AG04449 (cell line): Measurements from ENCODE around the gene ARID4B.
A peak's percentile ranks its signal among the peaks of the same experiment; 100 is the strongest.
"Not testable (repeated sequence)": the region's sequence is repeated elsewhere in the genome, so short reads cannot be mapped to it uniquely, and the experiment has no call there.

Source experiments
- CTCF ChIA-PET: fragments of 350-600 bp; formaldehyde crosslinking; extraction: SDS; loops from one replicate; lab custom pipeline; 2021; ENCODE audit warnings: antibody characterized with exemption; lab: Yijun Ruan, JAX
- POLR2A ChIA-PET: fragments of 400-600, 350-600 bp; formaldehyde crosslinking; extraction: SDS; loops from one replicate; lab custom pipeline; 2020; ENCODE audit warnings: antibody characterized with exemption, inconsistent platforms; lab: Yijun Ruan, JAX
- DNase-seq: peaks from one replicate; pipeline ENCODE4 v3.0.0-alpha.2; 2010; ENCODE audit warnings: low read depth, low spot score
- H3K4me3 ChIP-seq: 2 replicates; pipeline ENCODE4 v1.5.1; 2011; ENCODE audit warnings: low read depth, mild to moderate bottlenecking, control low read depth, low read length
- TF ChIP-seq, protein P1 (sequence below): IDR thresholded peaks from one replicate; pipeline ENCODE4 v1.5.1; 2011; ENCODE audit warnings: mild to moderate bottlenecking, moderate library complexity, low read length, control low read depth, inconsistent platforms; ENCODE audit not compliant: insufficient read depth; ENCODE audit errors: missing control alignments

Gene ARID4B

DNA sequence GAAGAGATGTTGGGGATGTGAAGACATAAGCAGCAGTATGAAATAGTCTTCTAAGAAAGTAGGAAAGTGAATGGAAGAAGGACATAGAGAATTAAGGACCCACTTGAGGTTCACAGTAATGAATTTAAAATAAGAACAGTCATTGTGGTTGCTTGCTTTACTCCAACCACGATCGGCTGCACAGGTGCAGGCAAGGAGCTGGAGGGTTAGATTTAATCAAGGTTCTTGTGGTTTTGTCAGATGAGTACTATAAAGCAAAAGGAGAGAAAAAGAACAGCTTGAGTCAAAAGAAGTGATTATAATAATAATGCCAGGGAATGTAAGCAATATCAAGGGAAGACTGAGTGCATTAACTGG is 120.8 kb downstream of the ARID4B start:
- TF ChIP-seq, protein P1, sequence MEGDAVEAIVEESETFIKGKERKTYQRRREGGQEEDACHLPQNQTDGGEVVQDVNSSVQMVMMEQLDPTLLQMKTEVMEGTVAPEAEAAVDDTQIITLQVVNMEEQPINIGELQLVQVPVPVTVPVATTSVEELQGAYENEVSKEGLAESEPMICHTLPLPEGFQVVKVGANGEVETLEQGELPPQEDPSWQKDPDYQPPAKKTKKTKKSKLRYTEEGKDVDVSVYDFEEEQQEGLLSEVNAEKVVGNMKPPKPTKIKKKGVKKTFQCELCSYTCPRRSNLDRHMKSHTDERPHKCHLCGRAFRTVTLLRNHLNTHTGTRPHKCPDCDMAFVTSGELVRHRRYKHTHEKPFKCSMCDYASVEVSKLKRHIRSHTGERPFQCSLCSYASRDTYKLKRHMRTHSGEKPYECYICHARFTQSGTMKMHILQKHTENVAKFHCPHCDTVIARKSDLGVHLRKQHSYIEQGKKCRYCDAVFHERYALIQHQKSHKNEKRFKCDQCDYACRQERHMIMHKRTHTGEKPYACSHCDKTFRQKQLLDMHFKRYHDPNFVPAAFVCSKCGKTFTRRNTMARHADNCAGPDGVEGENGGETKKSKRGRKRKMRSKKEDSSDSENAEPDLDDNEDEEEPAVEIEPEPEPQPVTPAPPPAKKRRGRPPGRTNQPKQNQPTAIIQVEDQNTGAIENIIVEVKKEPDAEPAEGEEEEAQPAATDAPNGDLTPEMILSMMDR, result no peak
- ChIA-PET POLR2A (no interaction called here), CTCF (no interaction called here)
- no peak overlapping the region for H3K4me3 ChIP-seq
- no peak for DNase-seq

DNA sequence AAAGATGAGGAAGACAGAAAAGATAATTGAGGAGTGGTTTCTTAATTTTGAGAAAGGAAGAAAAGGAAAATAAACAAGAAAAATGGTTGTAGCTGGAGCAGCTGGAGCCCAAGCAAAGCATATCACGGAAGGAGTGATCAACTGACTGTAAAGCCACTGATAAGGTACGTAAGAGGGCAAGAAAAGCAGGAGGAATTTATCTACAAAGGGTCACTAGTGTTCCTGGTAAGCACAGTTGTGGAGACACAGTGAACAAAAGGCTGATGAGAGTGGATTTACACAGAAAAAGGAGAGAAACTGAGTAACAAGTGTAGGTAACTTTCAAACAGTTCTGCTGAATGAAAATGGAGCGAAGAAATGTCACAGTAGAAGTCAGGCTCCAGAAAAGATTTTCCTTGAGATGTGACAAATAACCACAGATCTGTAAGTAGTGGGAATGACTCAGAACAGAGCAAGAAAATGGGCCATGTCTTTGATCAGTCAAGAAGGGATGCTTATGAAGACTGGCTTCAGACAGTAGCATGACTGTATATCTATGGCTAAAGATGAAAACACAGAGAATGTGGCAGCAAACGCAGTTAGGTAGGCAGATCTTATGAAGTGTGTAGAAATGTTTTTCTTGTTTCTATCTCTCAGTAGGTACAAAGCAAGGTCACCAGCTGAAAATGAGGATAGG is 121.3 kb downstream of the ARID4B start:
- H3K4me3 ChIP-seq, result no peak overlapping the region
- DNase-seq, result no peak
- ChIA-PET POLR2A (no interaction called here), CTCF (no interaction called here)
- TF ChIP-seq, protein P1, result no peak

DNA sequence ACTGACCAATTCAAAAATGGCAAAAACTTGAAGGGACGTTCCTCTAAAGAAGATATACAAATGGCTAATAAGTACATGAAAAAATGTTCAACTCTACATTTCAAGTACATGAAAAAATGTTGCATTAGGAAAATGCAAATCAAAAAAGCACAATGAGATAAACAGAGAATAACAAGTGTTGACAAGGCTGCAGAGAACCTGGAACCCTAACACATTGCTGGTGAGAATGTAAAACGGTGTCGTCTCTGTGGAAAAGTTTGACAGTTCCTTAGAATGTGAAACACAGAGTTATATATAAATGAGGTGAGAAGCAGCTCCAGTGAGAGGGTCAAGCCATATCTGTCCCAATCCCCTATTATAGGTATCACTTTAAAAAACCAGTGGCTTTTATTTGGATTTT is 122.3 kb downstream of the ARID4B start:
- CTCF ChIA-PET, result no interaction called here
- H3K4me3 ChIP-seq, result no peak overlapping the region
- DNase-seq, result no peak
- POLR2A ChIA-PET, result no interaction called here
- TF ChIP-seq, protein P1, result no peak

DNA sequence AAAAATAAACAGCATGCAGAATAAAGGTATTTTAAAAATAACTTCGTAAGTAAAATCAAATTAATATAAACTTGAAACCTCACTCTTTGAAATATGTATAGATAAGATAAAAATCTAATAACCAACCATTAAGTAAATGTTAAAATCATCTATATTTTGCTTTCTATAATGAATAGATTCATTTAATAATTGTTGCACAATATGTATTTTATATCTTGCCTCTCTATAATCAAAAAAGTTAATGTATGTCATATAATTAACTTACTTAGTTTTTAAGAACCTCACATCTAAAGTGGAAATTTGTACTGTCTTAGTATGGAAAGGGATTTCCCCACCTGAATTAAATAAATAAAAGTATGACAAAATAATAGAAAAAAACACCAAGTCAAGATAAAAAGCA is 124.6 kb downstream of the ARID4B start:
- TF ChIP-seq, protein P1, result no peak
- CTCF ChIA-PET, result interaction anchor here (1.0 kb wide), 1 partner anchor 212 kb away, joined by 3 read pairs; no protein-coding TSS in a partner anchor
- H3K4me3 ChIP-seq, result no peak overlapping the region
- POLR2A ChIA-PET, result no interaction called here
- no peak for DNase-seq

DNA sequence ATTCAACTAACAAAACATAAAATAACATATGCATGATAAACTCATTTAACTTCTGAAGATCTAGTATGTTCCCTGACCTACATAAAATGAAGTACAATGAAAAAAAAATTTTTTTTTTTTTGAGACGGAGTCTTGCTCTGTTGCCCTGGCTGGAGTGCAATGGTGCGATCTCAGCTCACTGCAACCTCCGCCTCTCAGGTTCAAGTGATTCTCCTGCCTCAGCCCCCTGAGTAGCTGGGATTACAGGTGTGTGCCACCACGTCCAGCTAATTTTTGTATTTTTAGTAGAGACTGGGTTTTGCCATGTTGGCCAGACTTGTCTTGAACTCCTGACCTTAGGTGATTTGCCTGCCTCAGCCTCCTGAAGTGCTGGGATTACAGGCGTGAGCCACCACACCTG is 125.5 kb downstream of the ARID4B start:
- POLR2A ChIA-PET, DNase-seq, H3K4me3 ChIP-seq: not testable (repeated sequence)
- CTCF ChIA-PET, result interaction anchor here (1.0 kb wide), 1 partner anchor 213 kb away, joined by 3 read pairs; no protein-coding TSS in a partner anchor

DNA sequence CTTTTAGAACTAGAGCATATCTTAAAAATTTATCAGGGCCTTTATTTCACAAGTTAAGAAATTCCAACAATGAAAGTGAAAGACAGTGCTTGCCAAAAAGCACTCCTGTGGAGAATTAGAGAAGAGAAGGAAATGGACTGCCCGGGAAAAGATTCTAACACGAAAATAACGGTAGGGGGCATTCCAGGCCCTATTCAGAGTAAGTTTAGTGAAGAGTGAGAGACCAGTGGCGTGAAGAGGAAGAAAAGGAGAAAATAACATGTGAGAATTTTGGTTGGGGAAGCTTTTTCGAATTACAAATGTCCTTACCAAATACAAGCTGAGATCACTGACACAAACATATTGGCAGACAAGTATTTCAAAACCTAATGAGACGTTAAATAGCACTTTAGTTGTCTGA is 128.5 kb downstream of the ARID4B start:
- DNase-seq, result no peak
- ChIA-PET CTCF (interaction anchor here (1.1 to 7.4 kb wide), 3 partner anchors 13 to 216 kb away, joined by 3 to 56 read pairs (median 5); no protein-coding TSS in a partner anchor), POLR2A (no interaction called here)
- TF ChIP-seq, protein P1, result peak; percentile 25
- H3K4me3 ChIP-seq, result no peak overlapping the region
